ENCODE results near the gene CLRN2.
"Not testable (repeated sequence)": the region's sequence is repeated elsewhere in the genome, so short reads cannot be mapped to it uniquely, and the experiment has no call there.

CLRN2 gene

GRCh38 chr4:17546222-17546621 is 31.3 kb downstream of the CLRN2 start:
- DNase-seq: no peak

GRCh38 chr4:17546678-17547077 is 31.7 kb downstream of the CLRN2 start:
- no peak for DNase-seq

- DNase-seq: no peak
Observed at GRCh38 chr4:17550549-17550948, 35.6 kb downstream of the CLRN2 start.

GRCh38 chr4:17552427-17552826 is 37.5 kb downstream of the CLRN2 start:
- no peak for DNase-seq

GRCh38 chr4:17554568-17554967 is 39.6 kb downstream of the CLRN2 start:
- no peak for DNase-seq

- no peak for DNase-seq
Observed at GRCh38 chr4:17556498-17556897, 41.5 kb downstream of the CLRN2 start.

GRCh38 chr4:17557880-17558279 is 42.9 kb downstream of the CLRN2 start:
- DNase-seq: no peak

GRCh38 chr4:17558941-17559708 is 44.2 kb downstream of the CLRN2 start:
- no peak for DNase-seq

GRCh38 chr4:17559709-17560048 is 44.7 kb downstream of the CLRN2 start:
- DNase-seq: no peak

GRCh38 chr4:17560065-17560673 is 45.2 kb downstream of the CLRN2 start:
- no peak for DNase-seq

GRCh38 chr4:17561195-17561909 is 46.4 kb downstream of the CLRN2 start:
- DNase-seq: no peak

GRCh38 chr4:17562157-17562556 is 47.2 kb downstream of the CLRN2 start:
- DNase-seq: no peak

- no peak for DNase-seq
Observed at GRCh38 chr4:17565846-17566245, 50.9 kb downstream of the CLRN2 start.

- no peak for DNase-seq
Observed at GRCh38 chr4:17567271-17567670, 52.3 kb downstream of the CLRN2 start.

GRCh38 chr4:17574206-17574605 is 59.2 kb downstream of the CLRN2 start:
- DNase-seq: no peak

- not testable (repeated sequence) for DNase-seq
Observed at GRCh38 chr4:17575177-17575576, 60.2 kb downstream of the CLRN2 start.

Measured in activated CD4-positive, alpha-beta T cell treated with anti-CD3 and anti-CD28 coated beads, Interleukin-2, Interleukin-6, amounts not matched to agents 100 ng/mL and 50 ng/mL, durations not matched to agents 16 hours and 8 hours (primary cell).